Fibroblast of upper back skin (primary cell): ENCODE measurements around the gene TFEB.
A peak's percentile ranks its signal among the peaks of the same experiment; 100 is the strongest.

Source experiments
- DNase-seq: peaks from one replicate; pipeline ENCODE4 v3.0.0-alpha.2; 2013

Gene TFEB

DNA sequence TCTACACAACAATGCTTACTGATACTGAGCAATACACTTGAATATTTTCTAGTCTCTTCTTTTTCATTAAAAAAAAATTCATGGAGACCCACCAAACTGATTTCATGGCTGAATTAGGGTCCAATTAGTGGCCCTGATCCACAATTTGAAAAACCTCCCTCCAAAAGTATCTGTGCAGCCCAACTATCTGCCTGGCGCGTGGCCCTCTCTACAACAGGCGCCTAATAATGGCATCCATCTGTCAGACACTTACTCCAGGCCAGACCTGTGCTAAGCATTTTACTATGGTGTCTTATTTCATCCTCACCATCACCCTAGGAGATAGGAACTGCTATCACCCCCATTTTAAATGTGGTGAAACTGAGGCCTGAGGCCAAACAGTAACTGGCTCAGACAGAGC, 14.0 kb downstream of the TFEB start:
- DNase-seq, result no peak

- DNase-seq, result no peak
Observed at GRCh38 chr6:41720783-41721182, 14.6 kb downstream of the TFEB start.

- no peak for DNase-seq
Observed at GRCh38 chr6:41720262-41720620, 15.2 kb downstream of the TFEB start.

DNA sequence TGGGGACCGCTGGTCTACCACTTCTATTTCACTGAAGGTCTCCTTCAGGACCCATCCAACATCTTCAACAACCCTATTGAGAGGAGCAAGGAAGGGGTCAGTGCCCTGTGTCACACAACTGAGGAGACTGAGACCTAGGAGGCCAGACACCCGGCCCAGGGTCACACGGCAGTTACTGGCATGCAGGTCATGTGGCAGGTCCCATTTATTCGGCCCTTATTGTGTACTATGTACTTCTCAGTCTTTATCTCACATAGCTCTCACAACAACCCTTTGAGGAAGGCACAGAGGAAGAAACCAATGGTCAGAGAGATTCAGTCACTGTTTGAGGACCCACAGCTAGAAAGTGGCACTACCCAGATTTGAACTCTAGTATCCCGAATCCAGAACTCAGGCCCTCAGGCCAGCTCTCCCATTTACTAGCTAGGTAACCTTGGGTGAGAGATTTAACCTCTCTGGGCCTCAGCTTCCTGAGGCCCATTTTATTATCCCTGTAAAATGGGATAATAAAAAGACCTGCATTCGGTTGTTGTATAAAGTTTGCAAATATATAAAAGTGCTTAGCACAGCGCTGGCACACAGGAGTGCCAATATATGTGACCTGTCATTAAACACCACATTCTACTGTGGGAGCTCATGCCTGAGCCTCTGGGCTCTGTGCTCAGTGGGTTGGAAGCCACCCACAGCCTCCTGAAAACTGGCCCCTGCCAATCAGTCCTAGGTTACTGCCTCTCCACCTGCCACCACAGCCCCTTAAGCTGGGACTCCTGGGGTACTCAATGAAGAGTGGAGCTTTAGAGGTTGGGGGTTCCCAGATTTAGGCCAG, 15.8 kb downstream of the TFEB start:
- no peak for DNase-seq

- no peak for DNase-seq
Observed at GRCh38 chr6:41718828-41719227, 16.6 kb downstream of the TFEB start.

GRCh38 chr6:41717392-41717736, 18.0 kb downstream of the TFEB start:
- DNase-seq, result no peak

- DNase-seq, result no peak
Observed at GRCh38 chr6:41716516-41717391, 18.7 kb downstream of the TFEB start.

DNA sequence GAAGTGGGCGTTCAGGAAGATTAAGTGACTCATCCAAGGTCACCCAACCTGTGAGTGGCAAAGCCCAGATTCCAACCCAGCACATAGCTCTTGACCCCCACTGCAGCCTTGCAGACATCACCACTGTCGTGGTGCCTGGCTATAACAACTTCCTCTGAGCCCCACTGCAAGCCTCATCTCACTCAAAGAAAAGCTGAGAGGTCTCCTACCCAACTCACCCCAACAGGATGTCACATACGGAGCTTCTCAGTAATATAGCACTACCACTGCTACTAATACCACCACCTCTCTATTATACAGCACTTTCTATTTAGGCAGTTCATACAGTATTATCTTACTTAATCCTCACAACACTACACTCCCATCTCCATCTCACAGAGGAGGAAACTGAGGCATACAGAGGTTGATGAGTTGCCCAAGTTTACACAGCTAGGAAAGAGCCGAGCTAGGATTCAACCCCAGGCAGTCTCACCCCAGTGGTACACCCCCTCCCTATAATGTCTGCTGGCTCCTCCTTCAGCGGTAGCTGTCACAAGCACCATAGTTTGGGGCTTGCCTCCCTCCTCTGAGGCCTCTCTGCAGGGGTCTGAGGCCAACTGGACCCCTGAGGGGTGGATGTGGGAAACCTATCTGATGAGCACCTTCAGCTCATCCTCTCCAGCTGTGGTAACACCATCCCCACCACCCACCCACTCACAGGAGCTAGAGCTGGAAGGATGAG, 19.5 kb downstream of the TFEB start:
- DNase-seq, result no peak

DNA sequence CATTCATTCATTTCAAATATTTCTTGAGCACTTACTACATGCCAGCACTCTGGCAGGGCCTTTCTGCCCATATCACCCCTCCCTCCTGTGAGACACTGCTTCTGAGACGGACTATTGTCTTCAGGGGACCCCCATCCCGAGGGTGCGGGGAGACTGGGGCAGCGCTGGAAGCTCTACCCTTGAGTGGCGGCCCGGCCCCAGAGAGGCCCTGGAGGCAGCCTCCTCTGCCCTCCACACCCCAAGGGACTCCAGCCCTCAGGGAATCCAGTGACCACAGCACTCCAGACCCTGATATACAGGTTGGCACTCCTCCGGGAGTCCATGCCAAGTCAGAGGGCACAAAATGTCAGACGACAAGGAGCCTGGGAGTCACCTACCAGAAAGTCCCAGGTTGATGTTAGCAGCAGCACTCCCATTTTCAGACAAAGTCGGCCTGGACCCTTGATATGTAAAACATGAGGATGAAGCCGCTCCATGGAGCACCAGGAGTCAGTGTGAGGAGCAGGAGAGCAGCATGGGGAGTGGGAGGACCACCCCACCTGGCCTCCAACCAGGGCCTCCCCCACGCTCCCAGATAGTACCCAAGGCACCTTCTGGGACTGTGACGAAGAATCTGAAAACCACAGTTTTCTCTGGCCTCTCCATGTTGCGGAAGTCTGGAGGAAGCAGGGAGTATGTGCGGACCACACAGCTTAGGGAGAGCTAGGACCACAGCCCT, 20.7 kb downstream of the TFEB start:
- no peak for DNase-seq

DNA sequence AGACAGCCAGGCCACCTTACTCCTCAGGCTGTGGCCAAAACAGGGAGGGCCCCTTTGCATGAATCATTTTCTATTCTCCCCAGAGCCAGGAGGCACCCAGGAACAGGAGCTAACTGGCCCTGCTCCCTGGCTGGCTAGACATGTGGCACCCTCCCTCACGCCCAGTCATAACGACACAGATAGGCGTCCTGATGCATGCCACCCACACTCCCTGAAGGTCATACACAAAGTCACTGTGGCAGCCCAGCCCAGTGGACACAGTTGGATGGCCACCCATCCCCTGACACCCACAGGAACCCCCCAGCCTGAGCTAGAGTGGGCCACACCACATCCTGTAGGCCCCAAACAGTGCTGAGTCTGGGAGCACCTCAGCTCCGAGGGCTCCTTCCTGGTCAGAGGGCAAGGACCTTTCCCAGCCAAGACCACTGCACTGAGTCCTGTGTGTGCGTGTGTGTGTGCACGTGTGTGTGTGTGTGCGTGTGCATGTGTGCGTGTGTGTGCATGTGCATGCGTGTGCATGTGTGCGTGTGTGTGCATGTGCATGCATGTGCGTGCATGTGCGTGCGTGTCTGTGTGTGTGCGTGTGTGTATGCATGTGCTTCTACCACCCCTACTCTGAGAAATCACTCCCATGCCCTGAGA, 21.6 kb downstream of the TFEB start:
- no peak for DNase-seq

DNA sequence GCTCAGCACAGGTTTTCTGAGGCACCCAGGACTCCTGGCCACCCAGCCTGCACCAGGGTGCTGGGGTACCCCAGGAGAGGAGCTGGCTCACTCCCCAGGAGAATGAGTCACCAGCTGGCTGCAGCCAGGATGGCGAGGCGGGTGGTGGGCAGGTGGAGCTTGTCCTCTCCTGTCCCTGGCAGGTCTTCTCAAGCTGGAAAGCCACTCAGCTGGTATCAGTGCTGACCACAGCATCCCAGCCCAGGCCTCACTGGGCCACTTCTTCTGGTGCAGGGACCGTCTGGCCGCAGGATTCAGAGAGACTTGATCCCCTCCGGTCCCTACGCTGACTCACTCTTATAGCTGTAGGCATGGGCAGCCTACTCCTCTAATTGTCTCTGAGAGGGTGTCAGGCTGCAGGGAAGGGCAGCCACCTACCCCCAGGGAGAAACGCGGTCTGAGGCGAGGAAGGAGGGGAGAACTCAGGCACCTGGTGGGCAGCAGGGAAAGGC, 22.2 kb downstream of the TFEB start:
- no peak for DNase-seq

DNA sequence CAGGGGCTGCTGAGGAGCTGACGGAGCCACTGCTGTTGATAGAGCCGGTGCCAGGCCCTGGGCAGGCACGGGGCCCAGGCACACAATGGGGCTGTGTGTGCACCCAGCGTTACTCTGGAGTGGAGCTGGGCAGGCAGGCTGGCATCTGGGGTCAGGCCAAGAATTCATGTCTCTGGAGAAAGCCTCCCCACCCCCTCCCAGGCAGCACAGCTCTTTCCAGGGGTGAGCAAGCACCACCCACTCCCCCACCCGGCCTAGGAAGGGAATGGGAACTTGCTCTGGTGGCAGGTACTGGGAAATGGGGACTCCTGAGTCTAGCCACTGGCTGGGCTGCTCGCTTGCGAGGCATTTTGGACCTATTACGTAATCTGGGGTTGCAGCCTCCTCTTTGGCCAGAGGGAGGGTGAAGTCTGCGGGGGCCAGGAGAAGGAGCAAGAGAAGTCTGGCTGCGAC, 22.7 kb downstream of the TFEB start:
- DNase-seq, result no peak

DNA sequence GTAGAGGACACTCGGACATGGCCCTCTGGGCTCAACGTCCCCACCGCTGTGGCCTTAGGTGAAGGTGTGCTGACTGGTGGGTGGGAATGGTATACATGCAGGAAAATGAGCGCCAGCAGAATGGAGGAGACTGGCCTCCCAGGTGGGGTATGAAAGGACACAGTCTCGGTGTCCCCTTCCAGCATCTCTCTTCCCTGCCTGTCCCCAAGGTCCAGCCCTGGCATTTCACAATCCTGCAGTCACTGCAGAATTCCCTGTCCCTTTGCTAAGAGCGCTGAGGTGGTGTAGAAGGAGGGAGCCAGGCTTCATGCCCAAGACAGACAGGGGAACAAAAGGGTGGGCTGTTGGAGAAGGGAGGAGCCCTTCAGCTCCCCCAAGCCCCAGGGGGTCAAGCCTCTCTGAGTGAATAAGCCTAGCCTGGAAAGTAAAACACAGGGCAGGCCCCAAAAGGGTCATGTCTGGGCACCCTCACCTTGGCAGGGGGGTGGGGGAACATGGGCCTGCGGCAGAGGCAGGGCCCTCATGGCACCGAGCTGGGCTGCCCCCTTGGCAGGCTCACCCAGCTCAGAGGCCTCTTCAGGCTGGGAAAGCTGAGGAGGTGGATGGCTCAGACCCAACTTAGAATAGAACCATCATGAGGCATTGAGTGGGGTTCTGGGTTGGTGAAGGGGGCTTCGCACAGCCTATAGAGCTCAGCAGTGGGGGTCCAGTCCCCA, 23.9 kb downstream of the TFEB start:
- DNase-seq, result no peak

DNA sequence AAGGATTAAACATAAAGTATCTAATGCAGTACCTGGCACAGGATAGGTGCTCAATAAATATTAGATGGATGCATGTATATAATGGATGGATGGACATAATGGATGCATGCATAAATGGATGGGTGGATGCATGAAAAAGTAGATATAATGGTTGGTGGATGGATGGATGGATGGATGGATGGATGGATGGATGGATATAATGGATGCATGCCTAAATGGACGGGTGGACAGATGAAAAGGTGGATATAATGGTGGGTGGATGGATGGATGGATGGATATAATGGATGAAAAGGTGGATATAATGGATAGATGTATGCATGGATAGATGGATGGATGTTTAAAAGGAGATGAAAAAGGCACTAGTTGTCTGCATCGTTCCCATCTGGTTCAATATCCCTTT, 26.0 kb downstream of the TFEB start:
- DNase-seq, result no peak

GRCh38 chr6:41708856-41709255, 26.6 kb downstream of the TFEB start:
- DNase-seq, result no peak

- DNase-seq, result no peak
Observed at GRCh38 chr6:41707565-41708200, 27.7 kb downstream of the TFEB start.

- DNase-seq, result peak; percentile 57
Observed at GRCh38 chr6:41706876-41707564, 28.4 kb downstream of the TFEB start.

- peak; percentile 55 for DNase-seq
Observed at GRCh38 chr6:41705996-41706835, 29.2 kb downstream of the TFEB start.

DNA sequence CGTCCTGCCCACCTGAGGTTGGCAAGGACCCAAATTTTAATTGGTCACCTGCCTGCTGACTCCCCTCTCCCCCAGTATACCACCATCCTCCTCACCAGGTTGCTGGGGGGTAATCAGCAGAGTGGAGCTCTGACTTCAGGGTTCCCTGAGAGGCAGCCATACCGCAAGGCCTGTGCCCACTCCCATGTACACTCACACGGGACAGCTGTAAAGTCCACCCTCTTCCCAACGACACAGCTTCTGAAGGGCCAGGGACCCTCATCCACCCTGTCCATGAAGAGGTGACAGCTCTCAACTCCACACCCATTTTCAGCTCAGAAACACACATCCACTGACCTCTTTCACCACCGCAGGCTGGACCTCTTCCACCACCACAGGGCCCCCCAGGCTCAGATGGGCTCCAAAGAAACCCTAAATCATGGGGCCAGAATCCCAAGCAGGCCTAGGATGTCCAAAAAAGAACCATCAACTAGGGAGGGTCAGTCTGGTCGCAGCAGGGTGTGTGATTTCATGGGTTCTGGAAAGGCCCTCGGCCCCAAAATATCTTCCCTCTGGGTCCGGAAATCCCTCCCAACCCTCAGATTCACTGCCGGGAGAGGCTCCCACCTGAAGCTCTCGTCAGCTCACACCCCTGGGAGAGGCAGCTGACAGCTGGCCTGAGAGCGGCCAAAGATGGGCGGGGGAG, 30.0 kb downstream of the TFEB start:
- DNase-seq, result no peak
